IPS DF 4.7 (cell line): ENCODE data around the gene RTP3.
"Not testable (repeated sequence)": the region's sequence is repeated elsewhere in the genome, so short reads cannot be mapped to it uniquely, and the experiment has no call there.

ENCODE experiments used
- DNase-seq: peaks from one replicate; pipeline ENCODE4 v3.0.0-alpha.2; 2013; ENCODE audit warnings: low spot score; ENCODE audit errors: extremely low read depth

RTP3 gene

DNA sequence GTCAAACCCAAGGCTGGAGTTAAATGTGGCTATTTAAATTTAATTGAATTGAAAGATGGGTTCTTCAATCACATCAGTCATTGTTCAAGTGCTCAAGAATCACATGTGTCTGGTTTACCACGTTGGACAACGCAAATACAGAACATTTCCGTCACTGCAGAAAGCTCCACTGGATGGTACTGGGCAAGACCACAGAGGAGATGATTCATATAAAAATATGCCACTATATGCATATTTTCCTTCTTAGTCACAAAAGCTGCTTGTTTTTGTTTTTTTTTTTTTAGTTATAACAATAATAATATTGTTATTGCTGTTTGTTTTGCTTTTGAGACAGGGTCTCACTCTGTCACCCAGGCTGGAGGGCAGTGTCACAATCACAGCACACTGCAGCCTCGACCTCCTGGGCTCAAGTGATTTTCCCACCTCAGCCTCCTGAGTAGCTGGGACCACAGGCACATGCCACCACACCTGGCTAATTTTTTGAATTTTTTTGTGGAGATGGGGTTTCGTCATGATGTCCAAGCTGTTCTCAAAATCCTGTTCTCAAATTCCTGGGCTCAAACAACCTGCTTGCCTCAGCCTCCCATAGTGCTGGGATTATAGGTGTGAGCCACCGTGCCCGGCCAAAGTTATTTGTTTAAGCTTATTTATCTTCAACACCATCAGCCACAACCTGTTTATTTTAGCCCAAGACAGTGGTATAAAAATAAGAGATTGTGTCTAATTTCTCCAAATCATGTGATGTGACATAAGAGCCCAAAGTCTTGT, 19.4 kb downstream of the RTP3 start:
- no peak for DNase-seq

DNA sequence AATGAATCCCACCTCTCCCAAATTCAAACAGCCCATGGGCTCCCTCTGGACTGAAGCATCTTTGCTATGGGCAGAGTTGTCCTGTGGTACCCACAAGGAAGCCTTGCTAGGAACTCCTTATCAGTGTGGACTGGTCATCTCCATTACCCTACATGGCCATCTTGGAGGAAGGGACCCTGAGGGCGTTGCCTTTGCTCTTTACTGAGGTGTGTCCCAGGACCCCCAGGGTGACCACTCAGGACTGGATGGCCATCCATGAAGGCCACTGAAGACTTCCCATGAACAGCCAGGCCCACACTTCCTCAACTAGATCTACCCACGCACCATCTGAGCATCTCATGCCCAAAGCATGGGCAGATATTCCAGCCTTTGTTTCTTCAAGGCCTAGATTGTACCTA, 20.0 kb downstream of the RTP3 start:
- DNase-seq = no peak

GRCh38 chr3:46519952-46520351, 22.2 kb downstream of the RTP3 start:
- no peak for DNase-seq

DNA sequence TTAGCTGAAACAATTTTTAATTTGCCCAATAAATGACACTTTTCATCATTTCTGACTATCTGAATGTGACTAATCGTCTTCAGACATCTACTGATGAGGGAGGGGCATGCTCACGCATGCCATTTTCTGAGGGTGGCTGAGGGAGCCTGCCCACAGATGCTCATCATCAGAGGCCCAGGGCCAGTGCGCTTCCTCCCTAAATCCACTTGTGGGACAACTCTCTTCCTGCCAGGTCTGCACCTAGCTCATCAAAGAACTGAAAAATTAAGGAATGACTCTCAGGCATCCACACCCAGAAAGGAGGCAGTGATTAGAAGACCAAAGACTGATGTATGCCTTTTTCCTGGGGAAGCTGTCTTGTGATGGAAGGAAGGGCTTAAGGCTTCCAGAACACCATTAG, 22.8 kb downstream of the RTP3 start:
- DNase-seq = no peak

- no peak for DNase-seq
Measured at GRCh38 chr3:46521096-46521495, 23.3 kb downstream of the RTP3 start.

- not testable (repeated sequence) for DNase-seq
Measured at GRCh38 chr3:46522201-46522600, 24.4 kb downstream of the RTP3 start.

- no peak for DNase-seq
Measured at GRCh38 chr3:46523556-46523955, 25.8 kb downstream of the RTP3 start.

DNA sequence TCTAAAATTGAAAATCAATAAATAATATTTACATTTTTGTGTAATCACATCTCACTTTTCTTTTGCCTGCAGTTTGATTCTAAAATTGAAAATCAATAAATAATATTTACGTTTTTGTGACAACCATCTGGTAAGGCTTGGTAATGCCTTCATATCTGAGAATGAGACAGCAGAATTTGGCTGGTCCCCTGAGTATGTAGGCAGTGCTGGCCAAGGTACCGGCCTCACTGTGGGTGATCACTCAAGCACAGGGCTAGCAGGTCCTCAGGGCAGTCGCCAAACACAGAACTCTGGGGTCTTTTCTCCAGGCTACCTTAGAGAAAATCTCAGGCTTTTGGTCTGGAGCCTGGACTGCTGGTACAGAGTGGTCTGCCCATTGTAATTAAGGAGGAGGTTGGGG, 26.2 kb downstream of the RTP3 start:
- no peak for DNase-seq

DNA sequence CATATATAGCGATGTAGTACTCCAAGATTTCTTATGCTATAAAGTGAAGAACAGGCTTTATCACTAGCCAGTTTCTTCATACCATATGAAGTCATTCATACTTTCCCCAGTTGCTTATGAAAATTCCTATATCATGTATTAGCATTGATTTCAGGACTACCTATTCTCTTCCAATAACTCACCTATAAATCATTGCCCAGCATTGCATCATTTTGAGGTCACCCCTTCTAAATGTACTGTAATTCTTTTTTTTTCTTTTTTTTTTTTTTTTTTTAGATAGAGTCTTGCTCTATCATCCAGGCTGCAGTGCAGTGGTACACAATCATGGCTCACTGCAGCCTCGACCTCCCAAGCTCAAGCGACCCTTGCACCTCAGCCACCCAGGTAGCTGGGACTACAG, 27.1 kb downstream of the RTP3 start:
- DNase-seq = no peak

DNA sequence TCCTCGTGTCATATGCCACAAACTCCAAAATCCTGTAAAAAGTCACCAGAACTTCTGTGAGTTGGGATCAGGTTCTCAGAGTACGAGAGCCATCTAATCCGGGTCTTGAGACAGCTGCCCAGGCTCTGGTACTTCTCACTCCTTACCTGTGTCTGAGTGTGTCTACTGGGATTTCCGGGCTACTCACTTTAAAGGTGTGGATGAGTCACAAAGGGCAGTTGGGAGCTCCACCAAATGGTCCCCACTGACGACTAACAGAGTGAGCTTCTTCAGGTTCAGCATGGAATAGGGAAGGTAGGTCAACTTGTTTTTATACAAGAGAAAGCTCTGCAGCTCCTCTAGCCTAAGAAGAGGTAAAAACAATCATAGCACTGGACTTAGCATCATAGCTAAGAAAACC, 29.5 kb downstream of the RTP3 start:
- no peak for DNase-seq

GRCh38 chr3:46533091-46533490, 35.3 kb downstream of the RTP3 start:
- DNase-seq = no peak

- DNase-seq = no peak
Measured at GRCh38 chr3:46535746-46536145, 38.0 kb downstream of the RTP3 start.

GRCh38 chr3:46536758-46537157, 39.0 kb downstream of the RTP3 start:
- DNase-seq = no peak

DNA sequence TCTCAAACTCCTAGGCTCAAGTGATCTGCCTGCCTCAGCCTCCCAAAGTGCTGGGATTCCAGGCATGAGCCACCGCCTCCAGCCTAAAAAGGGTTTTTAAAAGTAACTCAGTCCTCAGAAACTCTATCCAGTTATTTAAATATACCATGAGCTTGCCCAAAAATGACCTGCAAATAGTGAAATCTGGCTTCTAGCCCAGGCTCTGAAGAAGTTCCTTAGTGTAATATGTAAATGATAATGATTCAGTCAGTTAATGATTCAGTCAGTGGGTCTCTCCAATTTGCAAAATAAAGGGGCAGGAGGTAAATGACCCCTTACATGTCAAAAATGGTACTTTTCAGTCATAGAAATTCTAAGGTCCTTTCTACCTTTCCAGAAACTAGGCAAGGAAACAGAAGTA, 39.5 kb downstream of the RTP3 start:
- no peak for DNase-seq

GRCh38 chr3:46537779-46538178, 40.0 kb downstream of the RTP3 start:
- no peak for DNase-seq

DNA sequence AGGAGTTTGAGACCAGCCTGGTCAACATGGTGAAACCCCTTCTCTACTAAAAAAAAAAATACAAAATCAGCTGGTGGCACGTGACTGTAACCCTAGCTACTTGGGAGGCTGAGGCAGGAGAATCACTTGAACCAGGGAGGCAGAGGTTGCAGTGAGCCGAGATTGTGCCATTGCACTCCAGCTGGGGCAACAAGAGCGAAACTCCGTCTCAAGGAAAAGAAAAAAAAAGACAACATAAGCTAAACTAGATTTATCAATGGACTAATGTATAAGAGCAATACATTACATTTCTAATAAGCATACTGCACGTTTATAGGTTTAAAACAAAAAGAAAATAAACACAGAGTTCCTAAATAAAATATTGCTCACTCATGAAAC, 40.6 kb downstream of the RTP3 start:
- not testable (repeated sequence) for DNase-seq

GRCh38 chr3:46538803-46539442, 41.1 kb downstream of the RTP3 start:
- no peak for DNase-seq

DNA sequence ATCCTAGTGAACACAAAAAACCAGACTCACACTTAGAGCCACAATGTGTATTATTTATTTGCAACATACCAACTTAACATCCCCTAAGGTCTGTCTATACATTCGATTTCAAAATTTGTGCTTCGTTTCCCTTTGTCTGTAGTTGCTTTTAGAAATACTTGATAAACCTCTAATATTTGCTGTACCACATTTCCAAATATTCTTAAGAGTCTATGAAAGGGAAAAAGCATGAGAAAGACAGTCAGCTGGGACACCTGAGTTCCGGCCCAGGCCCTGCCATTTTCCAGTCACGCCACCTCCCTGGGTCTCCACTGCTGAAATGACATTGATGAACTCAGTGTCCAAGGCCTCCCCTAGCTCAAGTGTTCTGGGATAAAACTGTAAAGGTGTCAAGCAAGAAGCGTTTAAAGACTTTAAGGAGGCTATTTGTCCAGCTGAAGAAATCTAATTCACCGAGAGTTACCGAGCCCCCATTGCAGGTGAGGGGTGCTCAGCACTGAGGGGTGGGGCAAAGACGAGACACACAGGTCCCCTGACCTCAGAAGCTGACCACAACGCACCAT, 41.7 kb downstream of the RTP3 start:
- no peak for DNase-seq

DNA sequence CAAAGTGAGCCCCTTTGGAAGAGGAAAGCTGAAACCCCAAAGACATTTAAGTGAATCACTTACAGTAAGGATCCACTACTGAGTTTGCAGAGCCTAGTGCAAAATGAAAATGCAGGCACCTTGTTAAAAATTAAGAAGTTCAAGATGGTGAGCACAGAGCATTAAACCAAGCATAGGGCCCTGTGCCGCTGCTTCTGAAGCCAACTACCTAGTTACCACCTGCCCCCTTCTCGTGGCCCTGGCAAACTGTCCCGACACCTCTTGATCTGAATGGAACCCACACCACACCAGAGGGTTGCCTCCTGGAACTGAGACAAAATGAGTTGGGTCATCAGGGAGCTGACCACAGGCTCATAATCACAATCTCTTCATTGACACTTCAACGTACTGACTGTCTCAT, 42.8 kb downstream of the RTP3 start:
- no peak for DNase-seq

GRCh38 chr3:46541835-46542234, 44.1 kb downstream of the RTP3 start:
- no peak for DNase-seq

- no peak for DNase-seq
Measured at GRCh38 chr3:46542344-46542743, 44.6 kb downstream of the RTP3 start.

GRCh38 chr3:46542801-46543201, 45.0 kb downstream of the RTP3 start:
- no peak for DNase-seq
